ENCODE data around the gene PDLIM4. TPM values are rescaled to one million over a fixed set of nuclear protein-coding genes. Genes with fewer than 3 reads are reported as not detected.

Gene PDLIM4
- total RNA-seq, 2 experiments from 2014 or later, result 0.21 to 0.23 TPM

GRCh38 chr5:132238169-132238744, 19.2 kb upstream of the PDLIM4 start:
- POLR2A ChIA-PET, result interaction anchor here (0.7 kb wide), 1 partner anchor 78 kb away, joined by 3 read pairs; no protein-coding TSS in a partner anchor
- DNase-seq (peak; percentile 89), ATAC-seq (peak; percentile 95)

DNA sequence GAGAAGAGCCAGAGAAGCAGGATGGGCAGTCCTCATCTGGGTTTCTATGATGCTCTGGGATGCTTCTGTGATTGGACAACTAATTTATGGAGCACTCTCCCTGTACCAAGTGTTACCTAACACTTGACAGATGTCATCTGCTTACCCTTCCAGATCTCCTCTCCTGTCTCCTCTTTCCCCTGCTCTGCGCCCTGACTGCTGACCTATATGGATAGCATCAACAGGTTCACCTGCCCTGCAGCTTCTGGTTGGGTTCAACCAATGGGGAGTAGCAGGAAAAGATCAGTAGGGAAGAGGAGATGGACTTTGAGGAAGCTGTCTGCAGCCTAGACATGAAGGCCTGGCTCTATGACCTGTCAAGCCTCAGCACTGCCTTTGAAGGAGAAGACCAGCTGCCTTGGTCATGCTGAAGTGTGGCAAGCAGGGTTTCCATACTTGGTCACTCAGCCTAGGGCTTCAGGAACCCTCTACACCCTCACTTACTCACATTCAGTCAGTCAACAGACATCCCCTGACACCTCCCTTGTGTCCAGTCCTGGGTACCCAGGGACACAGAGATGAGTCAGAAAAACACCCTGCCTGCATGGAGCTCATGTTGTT, 18.5 kb upstream of the PDLIM4 start:
- H3K9me3 Mint-ChIP-seq (ENCODE audit: low read depth), result peaks cover 8% of the 10 kb centered on the region
- DNase-seq (no peak), ATAC-seq (no peak)
- H3K36me3 Mint-ChIP-seq (ENCODE audit: low read depth), result peaks cover 3% of the 10 kb centered on the region
- no peak overlapping the region for H3K27ac Mint-ChIP-seq
- no peak overlapping the region for H3K4me3 Mint-ChIP-seq
- POLR2A ChIA-PET, result no interaction called here
- no peaks in the 10 kb centered on the region for H3K4me1 Mint-ChIP-seq
- H3K27me3 Mint-ChIP-seq, result peaks cover 8% of the 10 kb centered on the region
- intact Hi-C loops (cut with DNase I, micrococcal nuclease), result loop anchor here (1.0 to 2.0 kb wide), 4 partner anchors 130 to 262 kb away; partner anchors contain the start of gene SLC22A5 (in 1 of the 2)
- CTCF ChIA-PET, result interaction anchor here (0.6 to 4.1 kb wide), 28 partner anchors 8 to 1902 kb away, joined by 3 to 48 read pairs (median 6); partner anchors contain the start of genes P4HA2 and SLC22A5

More at GRCh38 chr5:132238169-132238744, 19.2 kb upstream of the PDLIM4 start:
- H3K27ac Mint-ChIP-seq, result no peak overlapping the region
- CTCF ChIA-PET, result interaction anchor here (0.6 to 4.1 kb wide), 48 partner anchors 9 to 1902 kb away, joined by 3 to 48 read pairs (median 4); partner anchors contain the start of genes P4HA2, RAD50, SLC22A4 and SLC22A5
- H3K4me1 Mint-ChIP-seq, result no peaks in the 10 kb centered on the region
- no peak overlapping the region for H3K4me3 Mint-ChIP-seq
- H3K36me3 Mint-ChIP-seq (ENCODE audit: low read depth), result no peaks in the 10 kb centered on the region
- intact Hi-C loops (cut with DNase I, micrococcal nuclease), result loop anchor here (1.0 to 2.0 kb wide), 4 partner anchors 131 to 263 kb away; partner anchors contain the start of gene SLC22A5 (in 1 of the 2)
- H3K9me3 Mint-ChIP-seq (ENCODE audit: low read depth), result peaks cover 5% of the 10 kb centered on the region
- H3K27me3 Mint-ChIP-seq, result peaks cover 6% of the 10 kb centered on the region

DNA sequence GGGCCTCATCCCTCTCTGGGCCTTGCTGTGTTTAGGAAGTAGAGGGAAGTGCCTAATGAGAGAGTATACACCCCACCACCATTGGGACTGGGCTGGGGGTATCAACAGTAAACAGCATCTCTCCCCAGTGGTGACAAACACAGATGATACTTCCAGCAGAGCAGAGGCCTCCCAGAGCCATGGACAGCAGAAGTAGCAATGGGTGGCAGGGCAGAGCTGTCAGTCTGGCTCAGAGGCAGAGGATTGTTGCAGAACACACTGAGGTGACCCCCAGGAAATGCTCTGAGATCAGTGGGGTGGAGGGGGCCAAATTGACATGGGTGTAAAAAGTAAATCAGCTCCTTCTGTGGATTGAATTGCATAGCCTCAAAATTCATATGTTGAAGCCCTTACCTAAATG, 17.7 kb upstream of the PDLIM4 start:
- H3K27me3 Mint-ChIP-seq, result peaks cover 11% of the 10 kb centered on the region
- H3K4me1 Mint-ChIP-seq, result no peaks in the 10 kb centered on the region
- H3K27ac Mint-ChIP-seq, result no peak overlapping the region
- no peak overlapping the region for H3K4me3 Mint-ChIP-seq
- peaks cover 5% of the 10 kb centered on the region for H3K36me3 Mint-ChIP-seq (ENCODE audit: low read depth)
- CTCF ChIA-PET, result interaction anchor here (0.9 to 4.1 kb wide), 5 partner anchors 8 to 174 kb away, joined by 3 to 48 read pairs (median 4); partner anchors contain the start of gene P4HA2
- intact Hi-C loops (cut with DNase I, micrococcal nuclease), result loop anchor here (2.0 kb wide), 2 partner anchors 129 to 175 kb away; partner anchors contain the start of gene SLC22A5 (in 1 of the 2)
- peaks cover 14% of the 10 kb centered on the region for H3K9me3 Mint-ChIP-seq (ENCODE audit: low read depth)
- no peak for DNase-seq
- POLR2A ChIA-PET, result no interaction called here
- ATAC-seq, result no peak

- no peaks in the 10 kb centered on the region for H3K4me1 Mint-ChIP-seq
- ChIA-PET CTCF (interaction anchor here (0.6 to 1.1 kb wide), 3 partner anchors 10 to 174 kb away, joined by 3 read pairs; no protein-coding TSS in a partner anchor), POLR2A (no interaction called here)
- DNase-seq (no peak), ATAC-seq (no peak)
- intact Hi-C loops (cut with DNase I, micrococcal nuclease), result no loop called here
- H3K27ac Mint-ChIP-seq, result no peak overlapping the region
- H3K4me3 Mint-ChIP-seq, result no peak overlapping the region
- H3K27me3 Mint-ChIP-seq, result peaks cover 16% of the 10 kb centered on the region
- H3K36me3 Mint-ChIP-seq (ENCODE audit: low read depth), result peaks cover 5% of the 10 kb centered on the region
- peaks cover 24% of the 10 kb centered on the region for H3K9me3 Mint-ChIP-seq (ENCODE audit: low read depth)
Measured at GRCh38 chr5:132243366-132243977, 14.0 kb upstream of the PDLIM4 start.

DNA sequence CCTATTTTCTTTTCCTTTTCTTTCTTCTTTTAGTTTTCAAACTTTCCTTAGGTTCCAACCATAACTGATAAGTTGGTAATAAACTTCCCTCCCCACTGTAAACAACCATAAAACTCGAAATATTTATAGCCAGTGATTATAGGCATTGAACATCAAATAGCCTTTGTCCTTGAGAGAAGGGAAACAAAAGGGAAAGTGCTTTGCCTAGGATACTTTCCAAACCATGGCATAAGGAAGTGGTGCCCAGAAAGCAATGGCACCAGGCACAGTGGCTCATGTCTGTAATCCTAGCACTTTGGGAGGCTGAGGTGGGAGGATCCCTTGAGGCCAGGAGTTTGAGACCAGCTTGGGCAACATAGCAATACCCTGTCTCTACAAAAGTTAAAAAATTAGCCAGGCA, 11.9 kb upstream of the PDLIM4 start:
- ChIA-PET POLR2A (no interaction called here), CTCF (interaction anchor here (0.9 to 1.0 kb wide), 3 partner anchors 18 to 55 kb away, joined by 3 to 4 read pairs (median 3); partner anchors contain the start of gene P4HA2)
- H3K4me3 Mint-ChIP-seq, result no peak overlapping the region
- H3K4me1 Mint-ChIP-seq, result no peaks in the 10 kb centered on the region
- H3K9me3 Mint-ChIP-seq (ENCODE audit: low read depth), result peaks cover 24% of the 10 kb centered on the region
- H3K27ac Mint-ChIP-seq, result no peak overlapping the region
- H3K27me3 Mint-ChIP-seq, result peaks cover 16% of the 10 kb centered on the region
- H3K36me3 Mint-ChIP-seq (ENCODE audit: low read depth), result peaks cover 5% of the 10 kb centered on the region
- intact Hi-C loops (cut with DNase I, micrococcal nuclease), result no loop called here
- DNase-seq, result no peak
- ATAC-seq, result no peak

DNA sequence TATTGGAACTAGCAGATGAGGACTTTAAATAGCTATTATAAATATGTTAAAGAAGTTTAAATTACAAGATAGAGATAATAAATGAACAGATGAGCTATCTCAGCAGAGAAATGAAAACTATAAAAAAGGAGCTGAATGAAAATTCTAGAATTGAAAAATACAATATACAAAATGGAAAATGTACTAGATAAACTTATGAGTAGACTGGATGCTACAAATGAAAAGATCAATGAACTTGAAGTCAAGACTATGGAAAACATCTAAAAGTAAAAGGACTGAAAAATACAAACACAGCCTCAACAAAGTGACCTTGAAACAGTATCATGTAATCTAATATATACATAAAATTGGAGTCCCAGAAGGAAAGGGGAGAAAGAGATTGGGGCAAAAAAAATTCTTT, 10.7 kb upstream of the PDLIM4 start:
- H3K36me3 Mint-ChIP-seq (ENCODE audit: low read depth), result peaks cover 5% of the 10 kb centered on the region
- peaks cover 16% of the 10 kb centered on the region for H3K27me3 Mint-ChIP-seq
- no peaks in the 10 kb centered on the region for H3K4me1 Mint-ChIP-seq
- intact Hi-C loops (cut with DNase I, micrococcal nuclease), result no loop called here
- ATAC-seq (no peak), DNase-seq (no peak)
- POLR2A ChIA-PET, result no interaction called here
- CTCF ChIA-PET, result interaction anchor here (0.9 to 1.2 kb wide), 2 partner anchors 9 to 26 kb away, joined by 3 to 6 read pairs; no protein-coding TSS in a partner anchor
- peaks cover 22% of the 10 kb centered on the region for H3K9me3 Mint-ChIP-seq (ENCODE audit: low read depth)
- H3K27ac Mint-ChIP-seq, result no peak overlapping the region
- H3K4me3 Mint-ChIP-seq, result no peak overlapping the region

DNA sequence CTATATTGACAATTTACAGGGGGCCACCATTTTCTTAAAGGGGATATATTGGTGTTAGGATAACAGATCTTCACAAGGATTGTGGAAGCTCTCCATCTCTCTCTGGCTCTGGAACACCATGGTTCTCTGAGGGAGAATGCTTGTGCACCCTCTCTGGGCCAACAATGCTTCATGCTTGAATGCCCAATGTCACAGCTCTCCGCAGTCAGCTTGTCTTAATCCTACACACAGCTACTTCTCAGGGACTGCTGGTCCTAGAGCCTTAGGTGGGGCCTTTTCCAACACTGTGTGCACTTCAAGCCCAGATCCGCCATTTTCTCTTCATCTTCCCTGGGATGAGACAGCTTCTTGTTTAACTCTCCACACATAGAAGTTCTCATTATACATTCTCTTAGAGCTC, 6.9 kb upstream of the PDLIM4 start:
- CTCF ChIA-PET, result interaction anchor here (0.8 to 7.9 kb wide), 4 partner anchors 12 to 60 kb away, joined by 3 to 48 read pairs (median 3); no protein-coding TSS in a partner anchor
- Mint-ChIP-seq H3K9me3 (ENCODE audit: low read depth) (peaks cover 8% of the 10 kb centered on the region), H3K4me1 (no peaks in the 10 kb centered on the region), H3K27ac (no peak overlapping the region), H3K4me3 (no peak overlapping the region), H3K27me3 (peaks cover 3% of the 10 kb centered on the region), H3K36me3 (ENCODE audit: low read depth) (no peaks in the 10 kb centered on the region)
- DNase-seq (peak; percentile 1), ATAC-seq (no peak)
- POLR2A ChIA-PET, result interaction anchor here (1.1 kb wide), 1 partner anchor 10 kb away, joined by 3 read pairs; no protein-coding TSS in a partner anchor
- intact Hi-C loops (cut with DNase I, micrococcal nuclease), result no loop called here

DNA sequence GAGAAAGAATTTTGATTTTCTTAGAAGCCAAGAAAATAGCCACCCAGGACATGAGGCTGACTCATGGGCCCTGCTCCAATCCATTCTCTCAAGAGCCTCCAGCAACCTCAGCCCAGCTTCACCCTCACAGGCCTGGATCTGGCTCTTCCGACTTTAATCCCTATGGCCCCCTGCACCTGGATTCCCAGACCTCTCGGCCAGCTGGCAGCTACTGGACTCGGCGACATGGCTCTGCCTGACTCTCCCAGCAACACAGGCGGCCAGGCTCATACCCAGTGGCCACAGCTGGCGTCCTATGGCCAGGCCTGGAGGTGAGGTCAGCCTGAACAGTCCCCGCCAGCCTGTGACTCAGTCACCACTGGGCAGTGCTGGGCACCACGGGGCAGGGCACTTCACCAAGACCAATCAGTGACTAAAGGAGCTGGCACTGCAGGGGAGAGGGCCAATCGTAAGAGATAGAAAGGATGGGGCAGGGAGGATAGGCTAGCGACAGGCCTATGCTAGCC, 6.2 kb upstream of the PDLIM4 start:
- Mint-ChIP-seq H3K4me3 (no peak overlapping the region), H3K4me1 (no peaks in the 10 kb centered on the region), H3K27me3 (peaks cover 2% of the 10 kb centered on the region), H3K36me3 (ENCODE audit: low read depth) (no peaks in the 10 kb centered on the region), H3K9me3 (ENCODE audit: low read depth) (peaks cover 4% of the 10 kb centered on the region), H3K27ac (no peak overlapping the region)
- CTCF ChIA-PET, result interaction anchor here (0.7 to 7.9 kb wide), 4 partner anchors 13 to 61 kb away, joined by 3 to 48 read pairs (median 3); no protein-coding TSS in a partner anchor
- intact Hi-C loops (cut with DNase I, micrococcal nuclease), result no loop called here
- POLR2A ChIA-PET, result no interaction called here
- no peak for ATAC-seq
- DNase-seq, result peak; percentile 1

DNA sequence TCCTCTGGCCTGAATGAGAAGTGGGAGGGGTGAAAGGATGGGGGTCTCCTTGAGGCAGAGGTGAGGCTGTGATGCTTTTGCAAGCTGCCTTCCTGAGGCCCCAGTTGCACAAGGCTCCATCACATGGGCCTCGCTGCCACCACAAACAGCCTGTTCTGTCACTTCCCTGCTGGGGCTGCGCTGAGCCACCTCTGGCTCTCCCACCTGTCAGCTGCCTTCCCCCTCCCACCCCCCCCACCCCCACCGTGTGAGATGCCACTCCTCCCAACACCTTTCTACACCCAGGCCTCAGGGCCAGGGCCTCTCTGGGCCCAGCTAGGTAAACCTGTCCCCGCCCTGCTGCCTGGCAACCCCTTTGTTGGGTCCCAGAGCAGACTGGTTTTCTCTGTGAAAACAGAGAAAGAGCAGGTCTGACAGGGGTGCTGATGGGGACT, 4.5 kb upstream of the PDLIM4 start:
- no peaks in the 10 kb centered on the region for H3K4me1 Mint-ChIP-seq
- peak; percentile 2 for DNase-seq

DNA sequence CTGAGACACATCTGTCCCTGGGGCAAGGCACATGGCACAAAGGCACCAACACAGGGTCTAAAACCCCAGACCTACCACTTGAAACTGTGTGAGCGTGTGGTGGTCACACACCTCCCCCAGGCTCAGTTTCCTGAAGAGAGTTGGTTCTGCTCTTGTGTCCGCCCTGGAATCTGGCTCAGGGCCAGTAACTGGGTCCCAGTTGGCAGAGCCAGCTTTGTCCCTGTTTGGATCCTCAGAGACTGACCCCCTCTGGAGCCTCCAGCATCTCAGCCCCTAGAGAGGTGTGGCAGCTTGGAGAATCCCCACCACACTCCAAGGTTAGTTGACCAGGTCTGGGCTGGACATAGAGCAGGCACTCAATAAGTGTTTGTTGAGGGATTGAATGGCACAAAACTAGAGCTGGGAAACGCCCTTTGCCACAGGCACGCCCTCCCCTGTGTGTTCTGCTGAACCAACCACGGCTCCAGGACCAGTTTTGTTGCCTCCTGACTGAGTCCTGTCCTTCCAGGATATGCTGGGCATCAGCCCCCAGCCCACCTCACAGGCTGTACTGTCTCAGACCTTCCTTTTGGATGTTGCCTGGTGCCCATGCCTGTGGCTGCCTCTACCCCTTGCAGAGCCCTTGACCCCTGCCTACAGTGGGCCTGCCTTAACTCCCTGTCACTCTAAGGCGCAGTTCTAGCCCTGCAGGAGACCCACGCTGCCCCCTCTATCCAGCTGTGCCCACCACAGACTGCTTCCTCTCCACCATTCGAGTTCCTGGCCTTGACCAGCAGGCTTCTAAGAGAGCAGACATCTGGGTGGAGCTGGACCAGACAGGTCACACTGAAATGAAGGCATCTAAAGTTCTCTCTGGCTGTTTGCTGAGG, 3.8 kb upstream of the PDLIM4 start:
- no peak overlapping the region for H3K27ac Mint-ChIP-seq
- H3K4me3 Mint-ChIP-seq, result no peak overlapping the region
- peaks cover 6% of the 10 kb centered on the region for H3K27me3 Mint-ChIP-seq
- intact Hi-C loops (cut with DNase I, micrococcal nuclease), result no loop called here
- no peaks in the 10 kb centered on the region for H3K9me3 Mint-ChIP-seq (ENCODE audit: low read depth)
- no peaks in the 10 kb centered on the region for H3K4me1 Mint-ChIP-seq
- DNase-seq, result peak; percentile 3
- ATAC-seq, result no peak
- H3K36me3 Mint-ChIP-seq (ENCODE audit: low read depth), result no peaks in the 10 kb centered on the region
- ChIA-PET CTCF (interaction anchor here (0.9 to 7.9 kb wide), 2 partner anchors 10 to 15 kb away, joined by 3 to 48 read pairs; no protein-coding TSS in a partner anchor), POLR2A (interaction anchor here (0.6 kb wide), 1 partner anchor 25 kb away, joined by 3 read pairs; no protein-coding TSS in a partner anchor)

More for the DNA sequence above, 4.5 kb upstream of the PDLIM4 start:
- Mint-ChIP-seq H3K36me3 (ENCODE audit: low read depth) (no peaks in the 10 kb centered on the region), H3K4me3 (no peak overlapping the region), H3K27me3 (peaks cover 6% of the 10 kb centered on the region), H3K9me3 (ENCODE audit: low read depth) (no peaks in the 10 kb centered on the region), H3K27ac (no peak overlapping the region)
- POLR2A ChIA-PET, result no interaction called here
- ATAC-seq, result no peak
- CTCF ChIA-PET, result interaction anchor here (0.9 to 7.9 kb wide), 2 partner anchors 11 to 15 kb away, joined by 3 to 48 read pairs; no protein-coding TSS in a partner anchor
- intact Hi-C loops (cut with DNase I, micrococcal nuclease), result no loop called here
